Neural progenitor cell (in vitro differentiated cells): ENCODE measurements around the gene NAP1L4.

Experiments used
- CTCF ChIP-seq: fragments of 200-600 bp; sonication (generic); IDR thresholded peaks from 2 replicates; pipeline ENCODE4 v1.5.1; 2017; ENCODE audit warnings: antibody characterized with exemption, mild to moderate bottlenecking
- EZH2phosphoT487 ChIP-seq: fragments of 200-600 bp; sonication (generic); IDR thresholded peaks from 2 replicates; pipeline ENCODE4 v1.6.1; 2017; ENCODE audit warnings: antibody characterized with exemption

GRCh38 chr11:2927121-2927800, 64.9 kb downstream of the NAP1L4 start:
- TF ChIP-seq CTCF (no peak), EZH2phosphoT487 (no peak)
